ENCODE measurements around the gene OR12D3. TPM values are rescaled to one million over a fixed set of nuclear protein-coding genes. Genes with fewer than 3 reads are reported as not detected.

Gene OR12D3
- total and polyA plus RNA-seq, 2 experiments from 2014 or later, result not detected

GRCh38 chr6:29325777-29326176 is 49.3 kb downstream of the OR12D3 start:
- no peak for TF ChIP-seq CTCF (IDR thresholded peaks at IDR 0.05; ENCODE audit: low read depth, low read length)
- no peaks in the 10 kb centered on the region for H3K9me3 ChIP-seq (ENCODE audit: low read depth)
- no peak overlapping the region for H3K4me3 ChIP-seq
- DNase-seq (ENCODE audit: low read depth in 1 of 2, low spot score in 1 of 2), result no peak
- no peak overlapping the region for H3K27ac ChIP-seq
- H3K4me1 ChIP-seq (ENCODE audit: low read depth), result no peaks in the 10 kb centered on the region
- H3K27me3 ChIP-seq, result no peaks in the 10 kb centered on the region
- no peaks in the 10 kb centered on the region for H3K36me3 ChIP-seq

Other genes with a start within 250 kb of the OR12D3 start
- not detected in 2 replicates for gene OR2J2, start 204.4 kb downstream of the OR12D3 start, total RNA-seq
- gene OR2J2, start 204.4 kb downstream of the OR12D3 start, polyA plus RNA-seq, result not detected in 2 replicates
- gene OR14J1, start 73.6 kb downstream of the OR12D3 start, total RNA-seq, result not detected in 2 replicates
- not detected in 2 replicates for gene OR14J1, start 73.6 kb downstream of the OR12D3 start, polyA plus RNA-seq
- gene OR5V1, start 6.4 kb downstream of the OR12D3 start, total RNA-seq, result not detected in 2 replicates
- gene OR5V1, start 6.4 kb downstream of the OR12D3 start, polyA plus RNA-seq, result not detected in 2 replicates
- not detected in 2 replicates for gene OR12D2, start 20.3 kb upstream of the OR12D3 start, total RNA-seq
- gene OR12D2, start 20.3 kb upstream of the OR12D3 start, polyA plus RNA-seq, result not detected in 2 replicates
- not detected in 2 replicates for gene OR12D1, start 39.6 kb upstream of the OR12D3 start, total RNA-seq
- not detected in 2 replicates for gene OR12D1, start 39.6 kb upstream of the OR12D3 start, polyA plus RNA-seq
- not detected in 2 replicates for gene OR10C1, start 64.0 kb upstream of the OR12D3 start, total RNA-seq
- not detected in 2 replicates for gene OR10C1, start 64.0 kb upstream of the OR12D3 start, polyA plus RNA-seq
- not detected in 2 replicates for gene OR11A1, start 81.8 kb upstream of the OR12D3 start, total RNA-seq
- gene OR11A1, start 81.8 kb upstream of the OR12D3 start, polyA plus RNA-seq, result not detected in 2 replicates
- not detected in 2 replicates for gene OR2H1, start 81.9 kb upstream of the OR12D3 start, total RNA-seq
- gene OR2H1, start 81.9 kb upstream of the OR12D3 start, polyA plus RNA-seq, result not detected in 2 replicates
- not detected in 2 replicates for gene MAS1L, start 112.7 kb upstream of the OR12D3 start, total RNA-seq
- gene MAS1L, start 112.7 kb upstream of the OR12D3 start, polyA plus RNA-seq, result not detected in 2 replicates
- gene UBD, start 184.4 kb upstream of the OR12D3 start, total RNA-seq, result not detected in 2 replicates
- gene UBD, start 184.4 kb upstream of the OR12D3 start, polyA plus RNA-seq, result not detected in 2 replicates
- not detected in 2 replicates for gene OR2H2, start 209.8 kb upstream of the OR12D3 start, total RNA-seq
- 0.73 and 0.80 TPM in 2 replicates for gene OR2H2, start 209.8 kb upstream of the OR12D3 start, polyA plus RNA-seq